Right ventricle myocardium inferior (tissue), 1 donor: ENCODE data around the gene KRTAP22-2. TPM values are rescaled to one million over a fixed set of nuclear protein-coding genes. Genes with fewer than 3 reads are reported as not detected.

ENCODE experiments used
- ATAC-seq: fragments of 200-7000 bp; cut with Tn5 transposase; one replicate; pipeline ENCODE4 v1.9.1; 2020; ENCODE audit warnings: mild to moderate bottlenecking, moderate library complexity
- DNase-seq: peaks from one replicate; pipeline ENCODE4 v3.0.0; 2021; ENCODE audit errors: missing footprints
- intact Hi-C: fragments of 100-400 bp; cut with DNase I; formaldehyde crosslinking; loops from one replicate; pipeline ENCODE4 v1.11.0; 2022
- long read RNA-seq: library from polyadenylated mRNA; unstranded; transcript quantifications from one replicate; pipeline ENCODE4 v2.0.0, GENCODE V29; 2021
- total RNA-seq: library from RNA; stranded (reverse); fragmentation: NEBNext Ultra II Directional; extraction: Animal tissue kit (Norgen Biotek cat#: 25700); gene quantifications from one replicate; pipeline ENCODE4 v1.2.1, GENCODE V29; 2021
- donor health status: DM: no; HTN: yes; CAD: no; lungs with severe emphysema.

The KRTAP22-2 gene
- total RNA-seq = not detected
- long read RNA-seq = 0 reads

DNA sequence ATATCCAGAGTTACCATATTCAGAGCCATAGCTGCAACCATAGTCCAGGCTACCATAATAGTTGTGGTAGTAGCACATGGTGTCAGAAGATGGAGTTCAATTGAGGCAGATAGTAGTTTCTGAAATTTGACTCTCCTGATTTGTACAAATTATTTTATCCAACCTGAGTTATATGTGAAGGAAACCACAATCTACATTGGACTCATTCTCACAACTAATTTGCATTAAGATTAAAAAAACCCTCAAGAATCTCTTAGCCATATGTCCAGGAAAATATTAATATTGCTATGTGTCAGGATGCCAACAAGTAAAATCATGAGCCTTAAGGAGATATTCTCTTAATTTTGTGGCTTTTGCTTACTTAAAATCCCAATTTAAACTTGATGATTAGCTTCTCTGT lies at the start of gene KRTAP22-2:
KRTAP22-2 (minus strand) TSS at position 101 of the 400 bp plus-strand sequence.
- ATAC-seq (no peak), DNase-seq (no peak)
- intact Hi-C loops = no loop called here

DNA sequence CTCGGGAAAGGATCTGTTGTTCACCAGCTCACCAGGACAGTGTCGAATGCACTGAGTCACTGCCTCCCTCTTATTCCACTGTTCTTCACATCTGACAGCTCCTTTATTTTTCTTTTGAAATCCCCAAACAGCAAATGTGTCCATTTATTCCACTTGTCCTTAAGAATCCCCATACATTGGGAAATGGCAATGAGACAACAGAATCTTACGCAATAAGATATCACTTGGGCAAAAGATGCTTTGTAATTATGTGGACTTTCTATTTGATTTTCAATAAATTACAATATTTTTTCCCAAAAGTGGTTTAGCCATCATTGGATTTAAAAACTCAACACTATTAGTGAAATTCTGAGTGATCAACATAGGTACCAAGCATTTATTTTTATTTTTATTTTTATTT lies 48.5 kb upstream of the KRTAP22-2 start:
- intact Hi-C loops = no loop called here

DNA sequence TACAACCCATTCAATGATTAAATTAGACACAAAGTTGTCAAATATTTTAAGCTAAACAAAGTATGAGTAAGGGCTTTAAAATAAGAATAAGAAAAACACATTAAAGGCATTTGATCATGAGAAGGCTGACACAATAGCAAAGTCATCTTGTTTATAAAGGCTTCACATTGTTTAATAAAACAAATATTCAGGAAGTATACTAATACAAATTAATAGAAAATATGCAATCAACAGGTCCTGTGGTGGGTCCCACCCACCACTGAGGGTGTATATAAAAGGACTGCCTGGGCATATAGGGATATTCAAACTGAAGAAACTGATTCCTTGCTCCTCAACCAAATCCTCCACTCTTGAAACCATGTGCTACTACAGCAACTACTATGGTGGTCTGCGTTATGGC lies 44.7 kb upstream of the KRTAP22-2 start, which contains the start of gene KRTAP20-2:
KRTAP20-2 (plus strand) TSS at position 301 of the 400 bp plus-strand sequence; CDS start at position 359, 58 bp downstream.
- intact Hi-C loops = no loop called here

More for the DNA sequence above, 48.5 kb upstream of the KRTAP22-2 start:
- no peak for DNase-seq
- no peak for ATAC-seq

DNA sequence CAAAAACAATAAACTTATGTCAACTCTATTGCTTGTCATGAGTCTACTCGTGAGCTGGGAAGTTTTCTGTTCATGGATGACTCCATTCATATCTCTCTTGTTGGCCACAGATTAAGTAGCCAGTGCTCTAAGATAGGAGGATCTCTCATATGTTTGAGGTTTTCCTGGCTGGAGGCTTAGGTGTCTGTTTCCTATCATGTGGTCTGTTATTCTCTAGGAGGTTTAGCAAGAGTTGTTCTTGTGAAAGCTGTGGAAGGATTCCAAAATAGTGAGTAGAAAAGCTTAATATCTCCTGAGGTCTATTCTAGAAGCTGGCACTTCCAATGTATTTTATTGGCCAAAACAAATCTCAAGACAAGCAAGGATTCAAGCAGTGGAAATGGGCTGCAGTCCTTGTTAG lies 39.0 kb upstream of the KRTAP22-2 start:
- ATAC-seq (no peak), DNase-seq (no peak)
- intact Hi-C loops = no loop called here

More for the DNA sequence above, 44.7 kb upstream of the KRTAP22-2 start, which contains the start of gene KRTAP20-2:
- DNase-seq (no peak), ATAC-seq (no peak)

DNA sequence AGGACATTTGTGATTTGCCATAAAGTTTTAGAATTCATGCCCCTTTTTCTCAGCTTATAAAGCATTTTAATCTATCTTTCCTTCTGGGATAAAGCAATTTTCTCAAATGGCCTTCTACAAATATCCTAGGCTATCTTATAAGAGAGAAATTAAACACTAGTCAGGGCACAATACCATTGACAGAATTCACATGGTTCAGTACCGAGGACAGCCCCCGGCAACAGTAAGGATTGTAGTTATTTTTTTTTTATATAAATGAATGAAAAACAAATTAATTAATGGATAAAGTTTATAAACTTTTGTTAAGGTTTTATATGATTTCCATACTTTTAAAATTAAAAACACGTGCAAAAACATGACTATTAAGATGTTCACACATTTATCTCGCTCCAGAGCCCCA lies 37.9 kb upstream of the KRTAP22-2 start:
- no peak for ATAC-seq

DNA sequence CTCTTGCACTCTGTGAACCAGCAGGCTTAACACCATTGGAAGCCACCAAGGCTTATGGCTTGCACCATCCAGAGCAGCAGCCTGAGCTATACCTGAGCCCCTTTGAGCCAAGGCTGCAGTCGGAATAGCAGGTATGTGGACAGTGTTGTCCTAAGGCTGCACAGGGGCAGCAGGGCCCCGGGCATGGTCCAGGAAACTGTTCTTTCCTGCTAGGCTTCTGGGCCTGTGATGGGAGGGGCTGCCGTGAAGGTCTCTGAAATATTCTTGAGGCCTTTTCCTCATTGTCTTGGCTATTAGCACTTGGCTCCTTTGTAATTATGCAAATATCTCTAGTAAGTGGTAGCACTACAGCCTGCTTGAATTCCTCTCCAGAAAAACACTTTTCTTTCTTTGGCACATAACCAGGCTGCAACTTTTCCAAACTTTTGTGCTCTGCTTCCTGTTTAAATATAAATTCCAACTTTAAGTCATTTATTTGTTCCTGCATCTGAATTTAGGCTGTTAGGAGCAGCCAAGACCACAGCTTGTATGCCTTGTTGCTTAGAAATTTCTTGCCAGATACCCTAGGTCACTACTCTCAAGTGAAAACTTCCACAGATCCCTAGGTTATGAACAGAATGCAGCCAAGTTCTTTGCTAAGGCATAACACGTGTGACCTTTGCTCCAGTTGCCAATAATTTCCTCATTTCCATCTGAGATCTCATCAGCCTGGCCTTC lies 35.4 kb upstream of the KRTAP22-2 start:
- DNase-seq (peak; percentile 46), ATAC-seq (no peak)
- intact Hi-C loops = no loop called here

More for the DNA sequence above, 37.9 kb upstream of the KRTAP22-2 start:
- intact Hi-C loops = no loop called here
- DNase-seq = no peak

DNA sequence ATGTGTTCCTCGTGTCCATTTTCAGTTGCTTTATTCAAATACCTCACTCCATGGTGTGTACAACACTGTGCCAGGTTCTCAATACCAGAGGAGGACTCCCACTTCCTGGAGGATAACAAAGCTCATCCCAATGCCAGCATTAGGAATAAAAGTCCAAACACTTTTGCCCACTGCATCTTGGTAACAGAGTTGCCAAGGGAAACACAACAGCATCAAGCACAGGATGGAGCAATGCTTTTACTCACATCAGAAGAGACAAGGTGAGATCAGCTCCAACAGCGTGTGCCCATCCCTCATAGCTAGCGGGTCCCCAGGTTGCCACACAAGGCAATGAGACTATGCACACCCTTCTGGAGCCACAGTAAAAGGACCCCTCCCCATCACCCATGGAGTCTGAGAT lies 33.2 kb upstream of the KRTAP22-2 start:
- ATAC-seq = no peak
- DNase-seq = no peak

DNA sequence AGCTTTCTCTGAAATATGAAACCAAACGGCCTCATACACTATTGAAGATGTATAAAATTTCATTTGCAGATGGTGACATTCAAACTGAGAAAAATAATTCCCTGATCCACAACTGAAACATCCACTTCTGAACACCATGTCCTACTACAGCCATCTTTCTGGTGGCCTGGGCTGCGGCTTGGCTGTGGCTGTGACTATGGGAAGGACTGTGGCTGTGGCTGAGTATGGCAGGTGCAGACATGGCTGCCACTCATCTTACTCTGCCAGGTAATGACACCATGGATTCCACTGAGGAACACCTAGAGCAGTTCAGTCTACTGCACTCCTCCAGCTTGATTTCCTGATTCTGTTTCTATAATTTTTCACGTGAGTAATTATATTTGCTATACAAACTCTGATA lies 30.3 kb upstream of the KRTAP22-2 start, which contains the start of gene KRTAP20-4:
KRTAP20-4 (plus strand) TSS at position 106 of the 400 bp plus-strand sequence.
- DNase-seq (no peak), ATAC-seq (no peak)
- intact Hi-C loops = no loop called here

More for the DNA sequence above, 33.2 kb upstream of the KRTAP22-2 start:
- intact Hi-C loops = no loop called here

DNA sequence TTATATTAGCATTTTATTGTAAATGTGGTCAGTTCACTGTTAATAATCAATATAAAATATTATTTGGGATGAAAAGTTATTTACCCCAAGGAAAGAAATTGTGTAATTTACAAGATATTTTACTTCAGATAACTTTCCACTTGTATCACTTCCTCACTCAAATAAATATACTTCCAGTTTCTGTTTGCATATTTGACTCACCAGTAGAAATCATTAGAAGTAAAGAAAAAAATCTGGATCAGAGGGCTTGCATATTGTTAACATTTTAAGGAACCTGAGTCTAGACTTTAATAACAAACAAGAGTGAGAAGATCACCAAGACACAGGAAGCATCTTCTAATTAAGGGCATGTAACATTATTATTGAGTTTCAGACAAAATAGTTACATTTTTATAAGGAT lies 29.9 kb upstream of the KRTAP22-2 start:
- DNase-seq (no peak), ATAC-seq (no peak)
- intact Hi-C loops = no loop called here

DNA sequence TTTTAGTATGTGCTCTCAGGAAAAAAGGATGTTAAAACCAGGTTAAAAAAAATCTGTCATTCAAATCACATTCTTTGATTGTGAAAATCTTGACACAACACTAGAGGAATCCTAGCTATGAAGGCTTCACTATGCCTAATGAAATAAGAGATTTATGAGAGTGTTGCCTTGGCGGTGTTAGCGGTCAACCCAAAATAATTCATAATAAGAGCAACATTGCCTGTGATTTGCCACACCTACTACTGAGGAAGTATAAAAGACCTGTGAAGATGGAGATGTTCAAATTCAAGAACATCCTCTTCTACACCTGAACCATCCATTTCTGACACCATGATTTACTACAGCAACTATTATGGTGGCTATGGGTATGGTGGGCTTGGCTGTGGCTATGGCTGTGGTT lies 25.9 kb upstream of the KRTAP22-2 start, which contains the start of gene KRTAP20-1:
KRTAP20-1 (plus strand) TSS at position 301 of the 400 bp plus-strand sequence; CDS start at position 331, 30 bp downstream.
- ATAC-seq (no peak), DNase-seq (no peak)
- intact Hi-C loops = no loop called here

DNA sequence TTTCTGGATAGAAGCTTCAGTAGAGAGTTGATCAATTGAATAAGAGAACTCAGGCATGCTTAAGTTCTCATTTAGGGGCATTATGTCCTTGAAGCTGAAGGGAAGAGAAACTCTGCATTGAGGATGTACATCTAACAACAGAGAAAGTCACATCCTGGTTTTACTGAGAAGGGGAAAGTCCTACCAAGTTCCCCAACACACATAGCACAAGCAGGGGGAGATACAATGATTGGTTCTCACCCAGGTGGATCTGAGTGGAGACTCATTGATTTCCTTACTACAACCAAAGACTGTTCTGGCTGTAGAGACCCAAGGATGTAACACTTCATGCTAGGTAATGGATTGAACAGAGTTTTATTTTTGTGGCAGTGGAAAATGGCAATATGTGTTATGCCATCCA lies 25.0 kb upstream of the KRTAP22-2 start:
- DNase-seq (no peak), ATAC-seq (no peak)
- intact Hi-C loops = no loop called here

DNA sequence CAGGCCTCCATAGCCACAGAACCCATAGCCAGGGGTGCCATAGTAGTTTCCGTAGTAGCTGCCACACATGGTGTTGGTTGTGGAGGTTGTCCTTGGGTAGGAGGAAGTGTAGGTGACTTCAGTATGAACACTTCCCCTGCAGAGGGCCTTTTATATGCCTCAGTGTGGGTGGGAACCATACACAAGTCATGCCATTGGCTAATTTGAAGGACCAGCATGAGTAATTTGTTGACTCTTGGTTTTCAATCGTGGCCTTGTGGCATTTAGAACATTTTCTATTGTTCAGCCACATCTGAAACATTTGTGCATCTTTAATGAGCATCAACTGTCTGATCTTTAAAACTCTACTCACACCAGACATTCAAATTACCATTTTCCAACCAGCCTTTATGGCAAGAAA lies 23.6 kb upstream of the KRTAP22-2 start, which contains the start of gene KRTAP6-1:
KRTAP6-1 (minus strand) TSS at position 95 of the 400 bp plus-strand sequence; CDS start at position 69, 26 bp downstream.
- ATAC-seq = no peak

DNA sequence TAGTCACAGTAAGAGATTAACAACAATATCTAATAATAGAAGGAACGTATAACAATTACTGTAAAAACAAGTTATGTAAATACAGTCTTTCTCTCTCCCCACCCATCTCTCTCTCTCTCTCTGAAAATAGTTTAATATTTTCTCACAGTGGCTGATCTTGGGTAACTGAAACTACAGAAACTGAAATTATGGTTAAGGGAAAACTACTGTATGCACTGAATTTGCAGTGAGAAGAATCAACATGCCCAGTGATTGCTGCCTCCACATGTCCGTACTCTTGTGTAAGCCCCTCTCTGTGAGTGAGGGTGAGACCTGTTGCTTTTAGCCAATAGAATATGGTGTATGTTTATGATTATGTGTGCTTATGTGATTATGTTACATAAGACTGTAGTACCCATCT lies 21.9 kb upstream of the KRTAP22-2 start:
- DNase-seq (no peak), ATAC-seq (no peak)
- intact Hi-C loops = no loop called here

More for the DNA sequence above, 23.6 kb upstream of the KRTAP22-2 start, which contains the start of gene KRTAP6-1:
- intact Hi-C loops = no loop called here
- no peak for DNase-seq

DNA sequence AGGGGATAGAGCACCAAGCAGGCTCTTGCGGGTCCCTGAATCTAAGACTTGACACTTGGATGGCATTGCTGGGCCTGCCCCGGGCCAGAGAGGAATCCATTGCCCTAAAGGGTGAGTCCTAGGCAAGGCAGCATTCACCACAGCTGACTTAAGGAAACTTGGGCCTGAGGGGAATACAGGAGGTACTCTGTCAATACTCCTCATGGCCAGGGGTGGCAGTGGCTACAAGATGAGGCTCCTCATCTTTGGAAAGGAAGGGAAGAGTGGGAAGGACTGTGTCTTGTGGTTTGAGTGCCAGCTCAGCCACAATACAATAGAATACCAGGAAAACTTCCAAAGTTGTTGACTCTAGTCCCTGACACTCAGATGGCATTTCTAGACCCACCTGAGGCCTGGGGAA lies 15.8 kb upstream of the KRTAP22-2 start:
- no peak for ATAC-seq

DNA sequence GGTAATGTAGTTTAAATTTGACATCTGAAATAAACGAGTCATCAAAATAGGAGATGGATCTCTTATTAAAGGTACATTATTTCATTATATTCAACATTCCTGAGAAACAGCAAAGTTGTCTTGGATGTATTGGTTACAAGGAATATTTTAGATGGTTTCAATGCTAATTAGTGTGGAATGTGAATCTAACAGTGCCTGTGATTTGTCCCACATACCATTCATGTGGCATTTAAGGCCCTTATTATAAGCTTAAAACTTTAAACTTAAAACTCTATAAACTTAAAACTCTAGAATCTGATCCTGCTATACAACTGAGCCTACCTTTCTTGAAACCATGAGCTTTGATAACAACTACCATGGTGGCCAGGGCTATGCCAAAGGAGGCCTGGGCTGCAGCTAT lies 10.6 kb upstream of the KRTAP22-2 start, which contains the start of gene KRTAP22-1:
KRTAP22-1 (plus strand) TSS at position 301 of the 400 bp plus-strand sequence.
- ATAC-seq (no peak), DNase-seq (no peak)
- intact Hi-C loops = no loop called here

More for the DNA sequence above, 15.8 kb upstream of the KRTAP22-2 start:
- intact Hi-C loops = no loop called here
- no peak for DNase-seq

DNA sequence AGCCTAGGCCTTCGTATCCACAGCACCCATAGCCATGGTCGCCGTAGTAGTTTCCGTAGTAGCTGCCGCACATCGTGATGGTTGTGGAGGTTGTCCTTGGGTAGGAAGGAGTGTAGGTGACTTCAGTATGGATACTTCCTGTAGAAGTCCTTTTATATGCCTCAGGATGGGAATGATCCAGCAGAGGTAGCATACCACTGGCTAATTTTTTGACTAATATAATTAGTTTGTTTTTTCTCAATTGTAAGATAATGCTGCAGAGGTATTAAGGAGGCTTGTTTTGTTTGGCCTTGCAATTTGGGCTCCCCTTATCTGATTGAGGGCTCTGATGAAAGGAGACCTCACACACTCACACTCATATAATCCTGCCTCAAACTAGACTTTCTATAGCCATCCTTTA lies 8.6 kb upstream of the KRTAP22-2 start, which contains the start of gene KRTAP6-2:
KRTAP6-2 (minus strand) TSS at position 101 of the 400 bp plus-strand sequence; CDS start at position 73, 28 bp downstream.
- ATAC-seq (no peak), DNase-seq (no peak)
- intact Hi-C loops = no loop called here

DNA sequence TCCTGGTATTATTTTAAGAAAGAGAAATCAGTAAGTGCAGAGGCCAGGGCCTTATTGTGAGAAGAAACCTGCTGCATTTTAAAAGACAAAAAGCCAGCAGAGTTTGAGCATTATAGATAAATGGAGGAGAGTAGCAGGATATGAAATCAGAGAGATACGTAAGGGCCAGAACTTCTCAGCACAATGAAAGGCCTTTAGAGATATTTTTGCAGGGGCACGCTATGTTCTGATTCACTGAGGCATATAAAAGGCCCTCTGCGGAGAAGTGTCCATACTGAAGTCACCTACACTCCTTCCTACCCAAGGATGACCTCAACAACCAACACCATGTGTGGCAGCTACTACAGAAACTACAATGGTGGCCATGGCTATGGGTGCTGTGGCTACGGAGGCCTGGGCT lies 1.9 kb upstream of the KRTAP22-2 start, which contains the start of gene KRTAP6-3:
KRTAP6-3 (plus strand) TSS at position 301 of the 400 bp plus-strand sequence; CDS start at position 307, 6 bp downstream.
- intact Hi-C loops = no loop called here
- ATAC-seq (no peak), DNase-seq (no peak)

DNA sequence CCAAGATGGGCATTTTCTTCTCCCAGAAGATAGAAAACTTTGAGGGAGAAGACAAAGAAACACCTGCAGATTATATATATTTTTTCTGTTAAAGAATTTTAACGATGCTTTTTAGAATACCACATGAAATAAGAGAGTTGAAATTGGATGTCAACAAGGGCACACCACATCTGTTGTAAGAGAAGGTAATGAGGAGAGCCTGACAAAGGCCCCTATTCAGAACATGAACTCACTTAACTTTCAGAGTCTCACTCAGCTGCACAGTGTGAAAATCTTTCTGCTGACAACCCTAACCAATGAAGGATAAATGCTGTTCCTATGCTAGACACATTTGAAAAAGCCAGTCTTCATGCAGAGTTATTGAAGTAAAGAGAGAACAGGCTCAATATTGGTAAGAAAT lies 7.3 kb downstream of the KRTAP22-2 start:
- intact Hi-C loops = no loop called here
- ATAC-seq (no peak), DNase-seq (no peak)

DNA sequence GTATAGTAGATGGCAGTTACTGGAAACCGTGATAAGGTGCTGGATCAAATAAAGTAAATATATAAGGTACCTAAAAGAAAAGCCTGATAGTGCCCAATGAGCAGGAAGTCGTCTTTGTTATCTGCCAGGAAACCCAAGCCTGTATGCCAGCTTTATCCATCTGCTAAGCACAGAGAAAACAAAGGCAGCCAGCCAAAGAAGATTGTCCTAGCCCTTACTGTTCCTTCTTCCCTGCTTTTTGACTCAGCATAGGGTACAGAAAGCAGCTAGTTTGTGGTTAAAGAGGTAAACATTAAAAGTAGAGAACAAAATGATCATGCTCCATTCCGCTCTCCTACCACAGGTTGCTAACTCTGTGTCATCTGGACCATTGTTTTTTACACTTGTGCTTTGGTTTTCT lies 10.1 kb downstream of the KRTAP22-2 start:
- no peak for ATAC-seq
- intact Hi-C loops = no loop called here

DNA sequence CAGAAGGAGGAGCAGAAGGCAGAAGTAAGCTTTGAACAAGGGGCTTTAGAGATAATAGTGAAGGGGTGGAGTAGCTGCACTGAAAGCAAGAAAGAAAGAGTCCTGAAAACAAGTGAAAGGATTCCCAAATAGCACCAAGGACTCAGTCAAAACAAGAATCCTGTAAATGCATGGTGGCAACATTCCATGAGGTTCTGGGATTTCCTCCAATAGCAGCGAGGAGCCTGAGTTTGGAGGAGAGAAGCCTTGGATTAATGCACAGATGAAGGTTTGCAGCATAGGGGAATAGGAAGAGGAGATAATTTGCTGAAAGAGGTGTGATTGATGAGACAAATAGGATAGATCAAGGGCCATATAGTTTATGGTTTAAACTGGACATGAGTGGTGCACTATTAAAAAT lies 10.9 kb downstream of the KRTAP22-2 start:
- ATAC-seq (no peak), DNase-seq (no peak)
- intact Hi-C loops = no loop called here

More for the DNA sequence above, 10.1 kb downstream of the KRTAP22-2 start:
- DNase-seq = no peak
